Heart left ventricle (tissue), 13 donors: ENCODE results near the gene APLP2.

ENCODE experiments used
- POLR2A ChIP-seq, 2 donors: fragments of 450-650 bp; IDR thresholded peaks; one replicate each; pipeline ENCODE4 v1.6.1; 2017; ENCODE audit warnings: antibody characterized with exemption in 2 of 2, mild to moderate bottlenecking in 2 of 2, moderate library complexity in 2 of 2
- TF ChIP-seq, protein P1 (sequence below), 12 donors: fragments of 200-600 bp; sonication (generic) in 4 of 12; IDR thresholded peaks; one replicate each; pipeline versions ENCODE4 v1.5.0 to v1.8.0; 2018 to 2022; ENCODE audit warnings: antibody characterized with exemption in 12 of 12, mild to moderate bottlenecking in 5 of 12
- donor health status: ischemic (EF 13 %, LVEDD 7.1; RV severe dilation, severe dysfunction).
- donor health status: DM: no; HTN: yes; CAD: no.
- donor health status: DM: no; HTN: no; CAD: no.
- donor health status: ischemic (EF 25% LVEDD 6.9; RV normal size, moderate dysfunction).
- donor health status: ischemic (EF 25% LVEDD 5.7; RV mildly dilated, moderate dysfunction).
- donor health status: ischemic (EF 35%, LVEDD 5.7; RV mildly dilated, moderate dysfunction).
- donor health status: nonischemic (EF 11% LVEDD 7.7; RV severe dilation, severe dysfunction).
- donor health status: DM: yes; HTN: yes; CAD: no.
- donor health status: PGD.
- donor health status: ischemic (EF 29% LVEDD 5.4; RV normal size, mild dysfunction).
- donor health status: nonischemic (EF 23%, LVEDD 6.1; RV moderate dilation, normal function).

DNA sequence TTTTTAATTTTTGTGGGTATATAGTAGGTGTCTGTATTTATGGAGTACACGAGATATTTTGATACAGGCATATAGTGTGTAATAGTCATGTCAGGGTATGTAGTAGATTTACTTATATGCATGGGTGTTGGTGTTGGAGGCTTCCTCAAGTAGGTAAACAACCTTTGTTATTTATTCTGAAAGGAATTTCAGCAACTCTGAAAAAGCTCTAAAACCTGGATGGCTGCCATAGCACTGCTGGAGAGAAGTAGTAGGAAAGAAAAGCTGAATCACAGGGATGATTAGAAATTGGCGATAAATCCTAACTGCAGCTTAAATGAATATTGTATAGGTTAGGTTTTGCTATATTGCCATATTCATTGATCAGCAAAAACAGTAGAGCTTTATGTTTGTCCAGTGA, 45.5 kb downstream of the APLP2 start:
- TF ChIP-seq, protein P1, sequence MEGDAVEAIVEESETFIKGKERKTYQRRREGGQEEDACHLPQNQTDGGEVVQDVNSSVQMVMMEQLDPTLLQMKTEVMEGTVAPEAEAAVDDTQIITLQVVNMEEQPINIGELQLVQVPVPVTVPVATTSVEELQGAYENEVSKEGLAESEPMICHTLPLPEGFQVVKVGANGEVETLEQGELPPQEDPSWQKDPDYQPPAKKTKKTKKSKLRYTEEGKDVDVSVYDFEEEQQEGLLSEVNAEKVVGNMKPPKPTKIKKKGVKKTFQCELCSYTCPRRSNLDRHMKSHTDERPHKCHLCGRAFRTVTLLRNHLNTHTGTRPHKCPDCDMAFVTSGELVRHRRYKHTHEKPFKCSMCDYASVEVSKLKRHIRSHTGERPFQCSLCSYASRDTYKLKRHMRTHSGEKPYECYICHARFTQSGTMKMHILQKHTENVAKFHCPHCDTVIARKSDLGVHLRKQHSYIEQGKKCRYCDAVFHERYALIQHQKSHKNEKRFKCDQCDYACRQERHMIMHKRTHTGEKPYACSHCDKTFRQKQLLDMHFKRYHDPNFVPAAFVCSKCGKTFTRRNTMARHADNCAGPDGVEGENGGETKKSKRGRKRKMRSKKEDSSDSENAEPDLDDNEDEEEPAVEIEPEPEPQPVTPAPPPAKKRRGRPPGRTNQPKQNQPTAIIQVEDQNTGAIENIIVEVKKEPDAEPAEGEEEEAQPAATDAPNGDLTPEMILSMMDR (IDR thresholded peaks at IDR 0.05), result no peak
- TF ChIP-seq POLR2A (IDR thresholded peaks at IDR 0.05), result no peak
